CD4-positive, alpha-beta T cell treated with Interleukin-6 for 4 hours (primary cell): Measurements from ENCODE around the gene SERPINA12.

Experiments
- DNase-seq: peaks from one replicate; pipeline ENCODE4 v3.0.0-alpha.2; 2020; ENCODE audit warnings: mixed read lengths

SERPINA12 gene

GRCh38 chr14:94462763-94463572, 46.3 kb downstream of the SERPINA12 start:
- DNase-seq: no peak

DNA sequence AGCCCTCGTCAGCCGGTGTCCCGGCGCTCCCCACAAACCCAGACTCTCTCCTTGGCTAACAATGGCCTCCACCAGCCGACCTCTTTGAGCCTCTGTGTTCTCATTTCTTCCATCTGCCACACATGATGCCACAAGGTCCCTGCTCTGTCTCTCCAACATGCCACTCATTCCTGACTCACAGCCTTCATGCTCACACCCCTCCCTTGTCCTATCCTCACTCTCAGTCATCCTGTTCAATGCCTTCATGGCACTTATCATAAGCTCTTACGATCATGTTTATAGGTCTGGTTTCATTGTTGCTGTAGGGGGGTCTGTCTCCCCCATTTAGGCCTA, 47.1 kb downstream of the SERPINA12 start:
- no peak for DNase-seq

- no peak for DNase-seq
These were observed 47.6 kb downstream of the SERPINA12 start for GRCh38 chr14:94461526-94462218.

DNA sequence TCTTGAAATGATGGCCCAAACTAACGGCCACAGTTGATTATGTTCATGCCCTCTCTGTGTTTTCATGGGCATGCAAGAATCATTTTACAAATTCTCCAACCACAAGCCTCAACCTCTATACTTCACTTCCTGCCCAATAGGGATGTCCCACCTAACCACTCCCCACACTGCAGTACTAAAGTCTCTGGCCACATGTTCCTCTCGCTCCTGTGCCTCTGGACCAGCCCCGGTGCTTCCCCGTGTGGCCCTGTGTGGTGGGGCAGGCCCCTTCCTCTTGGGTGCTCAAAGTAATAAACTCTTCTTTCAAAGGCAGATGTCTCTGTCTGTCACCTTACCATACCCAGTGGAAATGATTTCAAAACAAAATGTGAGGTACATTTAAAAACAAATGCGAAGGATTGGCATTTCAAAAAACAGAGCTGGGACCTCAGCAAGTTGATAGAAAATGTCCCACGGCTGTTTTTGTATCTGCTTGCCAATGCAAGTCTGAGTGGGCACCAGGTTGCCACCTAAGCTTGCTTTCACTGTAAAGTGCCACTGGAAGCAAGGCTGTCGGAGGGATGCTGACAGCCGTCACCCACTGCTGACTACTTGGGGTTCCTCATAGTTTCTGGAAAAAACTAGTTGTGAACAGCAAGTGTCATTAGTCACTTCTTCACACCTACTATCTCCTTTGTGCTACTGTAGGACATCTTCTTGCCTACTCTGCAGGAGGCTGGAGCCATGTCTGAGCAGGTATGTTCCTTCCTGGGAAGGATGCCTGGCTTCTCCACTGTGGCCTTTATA, 48.4 kb downstream of the SERPINA12 start:
- DNase-seq: no peak

GRCh38 chr14:94458558-94459205, 50.6 kb downstream of the SERPINA12 start:
- no peak for DNase-seq

DNA sequence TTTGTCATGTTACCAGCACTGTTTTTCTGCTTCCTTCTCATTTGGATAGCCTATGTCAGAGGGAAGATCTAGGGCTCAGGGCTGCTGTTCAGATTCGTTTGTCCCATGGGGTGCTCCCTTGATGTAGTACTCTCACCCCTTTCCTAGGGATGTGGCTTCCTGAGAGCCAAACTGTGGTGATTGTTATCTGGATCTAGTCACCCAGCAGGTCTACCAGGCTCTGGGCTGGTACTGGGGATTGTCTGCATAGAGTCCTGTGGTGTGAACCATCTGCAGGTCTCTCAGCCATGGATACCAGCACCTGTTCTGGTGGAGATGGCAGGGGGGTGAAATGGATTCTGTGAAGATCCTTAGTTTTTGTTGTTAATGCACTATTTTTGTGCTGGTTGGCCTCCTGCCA, 51.2 kb downstream of the SERPINA12 start:
- no peak for DNase-seq

- no peak for DNase-seq
These were observed 53.3 kb downstream of the SERPINA12 start for GRCh38 chr14:94455928-94456327.

- no peak for DNase-seq
These were observed 57.4 kb downstream of the SERPINA12 start for GRCh38 chr14:94451826-94452225.

DNA sequence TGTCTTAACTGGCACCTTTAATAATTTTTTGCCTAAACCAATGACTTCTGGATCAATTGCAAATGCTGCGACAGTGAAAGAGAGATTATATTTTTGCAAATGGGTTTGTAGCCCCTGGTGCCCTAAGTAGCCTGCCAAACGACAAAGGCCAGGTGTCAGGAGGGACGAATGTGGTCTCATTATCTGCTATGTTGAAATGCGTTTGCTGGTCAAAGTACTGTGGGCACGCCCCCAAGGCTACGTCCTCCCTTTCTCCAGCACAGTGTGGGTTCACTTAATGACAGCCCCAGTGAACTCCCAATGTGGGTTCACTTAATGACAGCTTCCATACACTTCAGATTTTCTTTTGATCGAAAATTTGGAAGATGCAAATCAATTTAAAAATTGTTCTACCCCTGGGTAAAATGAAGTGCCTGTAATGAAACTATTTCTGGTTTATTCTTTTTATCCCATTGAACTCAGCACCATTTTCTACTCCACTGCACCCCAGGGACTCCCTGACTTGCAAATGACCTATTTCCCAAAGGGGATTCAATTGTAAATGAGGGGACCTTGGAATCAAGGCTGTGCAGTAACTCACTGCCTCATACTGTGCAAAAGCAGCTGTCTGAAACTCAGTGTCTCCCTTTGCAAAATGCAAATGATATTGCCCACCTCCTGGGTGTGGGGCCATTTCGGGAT, 58.0 kb downstream of the SERPINA12 start:
- no peak for DNase-seq

DNA sequence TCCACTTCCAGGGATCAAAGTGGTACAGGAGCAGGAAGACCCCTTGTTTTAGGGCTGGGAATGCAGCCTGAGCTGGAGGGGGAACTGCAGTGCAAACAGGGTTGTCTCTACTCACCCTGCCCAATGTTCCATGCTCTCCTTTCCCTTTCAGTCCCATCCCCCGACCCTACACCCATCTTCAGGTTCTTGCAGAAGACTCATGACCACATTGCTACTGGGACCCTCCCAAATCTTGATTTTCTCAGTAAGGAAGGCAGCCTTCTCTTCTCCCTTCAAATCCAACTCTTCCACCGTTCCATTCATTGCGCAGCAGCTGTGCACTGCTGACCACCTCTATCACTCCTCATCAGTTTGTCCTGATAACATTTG, 58.6 kb downstream of the SERPINA12 start:
- no peak for DNase-seq

DNA sequence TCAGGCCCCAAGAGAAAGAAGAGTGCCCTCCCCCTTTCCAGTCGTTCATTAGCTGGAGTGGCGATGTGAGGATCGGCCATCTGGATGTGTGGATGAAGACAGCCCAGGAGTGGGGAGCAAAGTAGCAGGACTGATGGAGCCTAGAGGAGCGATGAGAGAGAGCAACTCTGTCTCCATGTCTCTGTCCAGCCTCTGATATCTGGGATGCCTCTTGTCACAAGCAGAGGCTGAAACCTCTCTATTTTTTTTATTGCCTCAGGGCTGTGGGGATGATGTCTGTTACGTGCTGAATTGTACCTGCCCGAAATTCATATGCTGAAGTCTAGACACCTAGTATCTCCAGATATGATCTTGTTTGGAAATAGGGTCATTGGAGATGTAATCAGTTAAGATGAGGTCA, 59.3 kb downstream of the SERPINA12 start:
- no peak for DNase-seq

DNA sequence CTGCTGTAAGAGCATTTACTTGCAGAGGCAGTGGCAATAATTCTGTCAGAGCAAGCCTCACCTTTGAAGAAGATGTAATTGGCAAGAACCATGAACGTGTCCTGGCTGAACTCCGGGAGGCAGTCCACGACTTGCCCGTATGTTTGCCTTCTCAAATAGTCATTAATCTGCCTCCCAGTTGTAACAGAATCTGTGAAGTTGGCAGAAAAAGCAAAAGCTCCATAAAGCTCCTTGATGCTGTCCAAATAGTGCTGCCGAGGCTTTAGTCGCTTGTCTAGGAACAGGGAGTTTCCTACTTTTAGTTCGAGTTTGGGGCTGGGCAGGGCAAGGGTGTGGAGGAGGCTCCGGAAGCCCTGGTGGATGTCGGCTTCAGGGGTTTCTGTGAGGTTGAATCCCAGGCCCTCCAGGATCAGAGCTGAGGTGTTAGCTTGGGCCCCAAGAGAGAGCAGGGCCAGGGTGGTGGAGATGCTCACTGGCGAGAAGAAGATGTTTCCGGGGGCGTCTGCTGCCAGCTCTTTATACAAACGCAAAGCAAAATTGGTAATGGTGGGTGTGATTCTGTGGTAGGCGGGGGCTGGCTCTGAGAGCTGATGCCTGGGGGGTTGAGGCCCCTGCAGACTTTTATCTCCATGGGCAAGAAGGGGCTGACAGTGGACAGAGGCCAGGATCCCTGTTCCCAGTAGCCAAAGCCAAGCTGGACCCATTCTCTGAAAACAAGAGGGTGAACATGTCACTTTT, 61.0 kb downstream of the SERPINA12 start:
- no peak for DNase-seq

GRCh38 chr14:94447206-94447605, 62.1 kb downstream of the SERPINA12 start:
- DNase-seq: no peak

DNA sequence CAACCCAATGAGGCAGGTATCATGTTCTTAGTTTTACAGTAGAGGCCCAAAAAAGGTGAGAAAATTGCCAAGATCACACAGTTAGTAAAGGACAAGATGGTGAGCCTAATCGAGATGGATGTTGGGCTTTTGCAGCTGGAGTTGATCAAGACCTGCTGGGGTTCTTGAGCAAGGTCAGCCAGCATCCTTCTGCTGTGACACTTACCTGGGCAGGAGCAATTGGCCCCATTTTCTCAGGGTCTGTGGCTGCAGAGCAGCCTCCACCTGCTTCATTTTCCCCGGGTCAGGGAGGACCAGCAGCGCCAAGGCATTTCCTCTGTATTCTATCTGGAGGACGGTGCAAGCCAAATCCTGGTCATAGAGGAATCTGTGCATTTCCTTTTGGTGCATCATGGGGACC, 63.1 kb downstream of the SERPINA12 start:
- no peak for DNase-seq

- no peak for DNase-seq
These were observed 64.3 kb downstream of the SERPINA12 start for GRCh38 chr14:94445003-94445402.

GRCh38 chr14:94441531-94442205, 67.6 kb downstream of the SERPINA12 start:
- DNase-seq: no peak

DNA sequence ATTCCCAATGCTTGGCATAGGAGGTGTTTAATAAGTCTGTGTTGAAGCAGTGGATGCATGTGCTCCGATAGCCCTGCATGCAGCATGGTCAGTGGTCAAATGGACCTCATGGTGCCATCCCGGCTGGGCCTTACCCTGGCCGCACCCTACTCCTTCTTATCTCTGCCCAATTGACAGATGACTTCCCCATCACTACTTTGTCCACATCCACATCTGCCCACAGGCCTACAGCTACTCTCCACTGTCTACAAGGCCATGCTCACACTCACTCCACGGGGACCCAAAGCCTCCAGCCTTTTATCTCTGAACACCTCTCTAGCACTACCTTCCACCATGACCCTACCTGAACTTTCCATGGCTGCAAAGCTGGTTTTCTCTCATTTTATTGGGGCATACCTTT, 68.1 kb downstream of the SERPINA12 start:
- DNase-seq: no peak

DNA sequence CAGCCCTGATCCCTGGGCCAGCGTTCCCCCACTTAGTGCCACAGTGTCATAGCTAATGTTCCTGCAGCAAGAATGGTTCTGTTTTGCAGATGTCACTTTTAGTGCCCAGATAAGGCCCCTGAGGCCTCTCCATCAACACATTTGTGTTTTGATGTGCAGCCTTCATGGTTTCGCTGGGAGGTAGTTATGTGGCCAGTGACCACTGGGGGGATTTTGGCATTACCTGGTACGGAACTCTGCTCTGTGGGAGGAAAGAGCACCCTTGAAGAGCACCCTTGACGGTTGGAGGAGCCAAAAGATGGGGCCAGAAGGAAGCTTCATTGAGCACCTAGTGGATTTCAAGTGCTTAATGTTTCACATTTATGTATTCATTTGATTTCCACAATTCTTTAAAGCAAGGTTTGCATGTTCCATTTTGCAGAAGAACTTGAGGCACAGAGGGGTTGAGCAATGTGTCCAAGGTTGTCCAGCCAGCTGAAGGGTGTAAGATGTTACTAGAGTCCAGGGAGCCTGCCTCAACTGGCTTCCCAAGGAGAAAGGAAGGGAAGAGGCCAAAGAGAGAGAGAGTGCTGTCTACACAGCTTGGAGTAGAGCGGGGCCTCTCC, 69.7 kb downstream of the SERPINA12 start:
- DNase-seq: no peak
